ENCODE measurements around the gene CFAP77. TPM values are rescaled to one million over a fixed set of nuclear protein-coding genes. Genes with fewer than 3 reads are reported as not detected.
A peak's percentile ranks its signal among the peaks of the same experiment; 100 is the strongest.

The CFAP77 gene
- total RNA-seq, 3 donors from 2014 or later, result not detected

GRCh38 chr9:132596200-132596599 is 186.2 kb downstream of the CFAP77 start:
- TF ChIP-seq POLR2A (IDR thresholded peaks at IDR 0.05) (no peak), POLR2AphosphoS5 (IDR thresholded peaks at IDR 0.05) (no peak), CTCF (IDR thresholded peaks at IDR 0.05) (no peak)
- H3K9me3 ChIP-seq, result no peaks in the 10 kb centered on the region
- DNase-seq (ENCODE audit: low spot score in 2 of 2), result no peak
- no peaks in the 10 kb centered on the region for H3K4me1 ChIP-seq
- intact Hi-C loops (cut with DNase I; ENCODE audit: low total_unique reads), result no loop called here
- no peaks in the 10 kb centered on the region for H3K36me3 ChIP-seq
- H3K27ac ChIP-seq, result no peak overlapping the region
- H3K4me3 ChIP-seq, result no peak overlapping the region
- peaks cover 0 to 4% of the 10 kb centered on the region in 2 donors for H3K27me3 ChIP-seq

- H3K4me3 ChIP-seq, result no peak overlapping the region
- DNase-seq (ENCODE audit: low spot score in 2 of 2), result peak; percentile 25 to 49
- no peaks in the 10 kb centered on the region for H3K4me1 ChIP-seq
- H3K27ac ChIP-seq, result no peak overlapping the region
- H3K9me3 ChIP-seq, result no peaks in the 10 kb centered on the region
- intact Hi-C loops (cut with DNase I; ENCODE audit: low total_unique reads), result no loop called here
- no peak for TF ChIP-seq POLR2AphosphoS5 (IDR thresholded peaks at IDR 0.05)
- TF ChIP-seq POLR2A (IDR thresholded peaks at IDR 0.05), result no peak
- no peak for TF ChIP-seq CTCF (IDR thresholded peaks at IDR 0.05)
- H3K27me3 ChIP-seq, result no peaks in the 10 kb centered on the region
- H3K36me3 ChIP-seq, result no peaks in the 10 kb centered on the region
These were observed 187.2 kb downstream of the CFAP77 start for GRCh38 chr9:132597073-132597775.

GRCh38 chr9:132600326-132600984 is 190.4 kb downstream of the CFAP77 start:
- Histone ChIP-seq H3K4me1 (no peaks in the 10 kb centered on the region), H3K36me3 (no peaks in the 10 kb centered on the region), H3K4me3 (no peak overlapping the region), H3K27me3 (no peaks in the 10 kb centered on the region), H3K27ac (no peak overlapping the region), H3K9me3 (no peaks in the 10 kb centered on the region)
- DNase-seq (ENCODE audit: low spot score in 2 of 2), result peak in 1 of 2 donors; percentile 24
- TF ChIP-seq POLR2A (IDR thresholded peaks at IDR 0.05), result no peak
- no peak for TF ChIP-seq POLR2AphosphoS5 (IDR thresholded peaks at IDR 0.05)
- TF ChIP-seq CTCF (IDR thresholded peaks at IDR 0.05), result no peak
- intact Hi-C loops (cut with DNase I; ENCODE audit: low total_unique reads), result loop anchor here (5.0 kb wide), 1 partner anchor 1032 kb away; no protein-coding TSS in a partner anchor

GRCh38 chr9:132602207-132602606 is 192.2 kb downstream of the CFAP77 start:
- TF ChIP-seq POLR2A (IDR thresholded peaks at IDR 0.05) (no peak), CTCF (IDR thresholded peaks at IDR 0.05) (no peak), POLR2AphosphoS5 (IDR thresholded peaks at IDR 0.05) (no peak)

DNA sequence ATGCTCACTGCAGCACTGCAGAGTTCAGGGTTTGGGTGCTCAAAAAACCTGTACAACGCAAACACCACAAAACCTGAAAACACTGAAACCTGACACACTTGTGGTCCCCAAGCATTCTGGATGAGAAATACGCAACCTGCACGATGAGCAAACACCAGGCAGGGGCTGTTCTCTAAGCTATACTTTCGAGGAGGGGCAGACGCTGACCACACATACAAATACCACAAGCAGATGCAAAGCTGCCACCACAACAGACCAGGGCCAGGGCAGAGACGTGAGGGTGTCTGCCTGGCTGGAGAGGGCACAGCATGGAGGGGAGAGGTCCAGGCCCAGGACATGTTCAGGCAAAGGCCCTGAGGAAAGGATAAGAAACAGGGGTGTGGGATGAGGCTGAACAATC is 195.4 kb downstream of the CFAP77 start:
- no peaks in the 10 kb centered on the region for H3K27me3 ChIP-seq
- H3K4me3 ChIP-seq, result no peak overlapping the region
- H3K36me3 ChIP-seq, result no peaks in the 10 kb centered on the region
- no peak for DNase-seq (ENCODE audit: low spot score in 2 of 2)
- intact Hi-C loops (cut with DNase I; ENCODE audit: low total_unique reads), result no loop called here
- no peaks in the 10 kb centered on the region for H3K9me3 ChIP-seq
- no peaks in the 10 kb centered on the region for H3K4me1 ChIP-seq
- TF ChIP-seq CTCF (IDR thresholded peaks at IDR 0.05) (no peak), POLR2AphosphoS5 (IDR thresholded peaks at IDR 0.05) (no peak), POLR2A (IDR thresholded peaks at IDR 0.05) (no peak)
- no peak overlapping the region for H3K27ac ChIP-seq

More at GRCh38 chr9:132602207-132602606, 192.2 kb downstream of the CFAP77 start:
- no peak overlapping the region for H3K27ac ChIP-seq
- no peaks in the 10 kb centered on the region for H3K36me3 ChIP-seq
- H3K4me3 ChIP-seq, result no peak overlapping the region
- no peaks in the 10 kb centered on the region for H3K9me3 ChIP-seq
- intact Hi-C loops (cut with DNase I; ENCODE audit: low total_unique reads), result loop anchor here (5.0 kb wide), 1 partner anchor 1030 kb away; no protein-coding TSS in a partner anchor
- DNase-seq (ENCODE audit: low spot score in 2 of 2), result no peak
- H3K27me3 ChIP-seq, result no peaks in the 10 kb centered on the region
- H3K4me1 ChIP-seq, result no peaks in the 10 kb centered on the region

Measured in breast epithelium (tissue), 4 donors.